Panc1 (cell line): ENCODE measurements around the gene POU3F2.

ENCODE experiments used
- POLR2AphosphoS5 ChIP-seq: IDR thresholded peaks from 2 replicates; pipeline ENCODE4 v1.6.1; 2012; ENCODE audit warnings: mild to moderate bottlenecking, low read depth, low read length, moderate library complexity
- TCF7L2 ChIP-seq: IDR thresholded peaks from 2 replicates; pipeline ENCODE4 v1.6.1; 2011; ENCODE audit warnings: mild to moderate bottlenecking, low read depth, low read length, inconsistent platforms
- TF ChIP-seq, protein P1 (sequence below): fragments of 450-650 bp; IDR thresholded peaks from 2 replicates; pipeline ENCODE4 v1.5.1; 2017; ENCODE audit warnings: mild to moderate bottlenecking
- TF ChIP-seq, protein P2 (sequence below), 2 experiments: IDR thresholded peaks; 2 replicates each; pipeline ENCODE4 v1.6.1; 2011 to 2012; ENCODE audit warnings: low read depth in 2 of 2, control low read depth in 1 of 2, low read length in 1 of 2, mild to moderate bottlenecking in 1 of 2, moderate library complexity in 1 of 2; ENCODE audit not compliant: insufficient read depth in 1 of 2

DNA sequence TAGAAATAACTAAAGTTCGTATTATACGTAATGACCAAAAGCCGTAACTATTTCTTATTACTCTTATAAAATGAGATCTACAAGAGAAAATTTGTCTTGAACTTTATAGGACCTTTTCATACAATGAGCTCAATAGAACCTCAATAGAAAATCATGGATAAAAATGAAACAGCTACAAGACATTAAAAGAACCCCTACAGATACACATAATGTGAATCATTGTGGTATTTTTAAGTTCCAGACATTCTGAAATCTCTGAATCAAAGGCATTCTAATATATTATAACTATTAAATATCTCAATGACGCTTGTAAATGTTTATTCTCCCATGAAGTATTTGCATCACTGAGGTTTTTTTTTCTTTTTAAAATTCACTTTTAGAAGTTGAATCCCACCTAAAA lies 22.2 kb upstream of the POU3F2 start:
- TF ChIP-seq, protein P1, sequence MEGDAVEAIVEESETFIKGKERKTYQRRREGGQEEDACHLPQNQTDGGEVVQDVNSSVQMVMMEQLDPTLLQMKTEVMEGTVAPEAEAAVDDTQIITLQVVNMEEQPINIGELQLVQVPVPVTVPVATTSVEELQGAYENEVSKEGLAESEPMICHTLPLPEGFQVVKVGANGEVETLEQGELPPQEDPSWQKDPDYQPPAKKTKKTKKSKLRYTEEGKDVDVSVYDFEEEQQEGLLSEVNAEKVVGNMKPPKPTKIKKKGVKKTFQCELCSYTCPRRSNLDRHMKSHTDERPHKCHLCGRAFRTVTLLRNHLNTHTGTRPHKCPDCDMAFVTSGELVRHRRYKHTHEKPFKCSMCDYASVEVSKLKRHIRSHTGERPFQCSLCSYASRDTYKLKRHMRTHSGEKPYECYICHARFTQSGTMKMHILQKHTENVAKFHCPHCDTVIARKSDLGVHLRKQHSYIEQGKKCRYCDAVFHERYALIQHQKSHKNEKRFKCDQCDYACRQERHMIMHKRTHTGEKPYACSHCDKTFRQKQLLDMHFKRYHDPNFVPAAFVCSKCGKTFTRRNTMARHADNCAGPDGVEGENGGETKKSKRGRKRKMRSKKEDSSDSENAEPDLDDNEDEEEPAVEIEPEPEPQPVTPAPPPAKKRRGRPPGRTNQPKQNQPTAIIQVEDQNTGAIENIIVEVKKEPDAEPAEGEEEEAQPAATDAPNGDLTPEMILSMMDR = no peak
- TF ChIP-seq, protein P2, sequence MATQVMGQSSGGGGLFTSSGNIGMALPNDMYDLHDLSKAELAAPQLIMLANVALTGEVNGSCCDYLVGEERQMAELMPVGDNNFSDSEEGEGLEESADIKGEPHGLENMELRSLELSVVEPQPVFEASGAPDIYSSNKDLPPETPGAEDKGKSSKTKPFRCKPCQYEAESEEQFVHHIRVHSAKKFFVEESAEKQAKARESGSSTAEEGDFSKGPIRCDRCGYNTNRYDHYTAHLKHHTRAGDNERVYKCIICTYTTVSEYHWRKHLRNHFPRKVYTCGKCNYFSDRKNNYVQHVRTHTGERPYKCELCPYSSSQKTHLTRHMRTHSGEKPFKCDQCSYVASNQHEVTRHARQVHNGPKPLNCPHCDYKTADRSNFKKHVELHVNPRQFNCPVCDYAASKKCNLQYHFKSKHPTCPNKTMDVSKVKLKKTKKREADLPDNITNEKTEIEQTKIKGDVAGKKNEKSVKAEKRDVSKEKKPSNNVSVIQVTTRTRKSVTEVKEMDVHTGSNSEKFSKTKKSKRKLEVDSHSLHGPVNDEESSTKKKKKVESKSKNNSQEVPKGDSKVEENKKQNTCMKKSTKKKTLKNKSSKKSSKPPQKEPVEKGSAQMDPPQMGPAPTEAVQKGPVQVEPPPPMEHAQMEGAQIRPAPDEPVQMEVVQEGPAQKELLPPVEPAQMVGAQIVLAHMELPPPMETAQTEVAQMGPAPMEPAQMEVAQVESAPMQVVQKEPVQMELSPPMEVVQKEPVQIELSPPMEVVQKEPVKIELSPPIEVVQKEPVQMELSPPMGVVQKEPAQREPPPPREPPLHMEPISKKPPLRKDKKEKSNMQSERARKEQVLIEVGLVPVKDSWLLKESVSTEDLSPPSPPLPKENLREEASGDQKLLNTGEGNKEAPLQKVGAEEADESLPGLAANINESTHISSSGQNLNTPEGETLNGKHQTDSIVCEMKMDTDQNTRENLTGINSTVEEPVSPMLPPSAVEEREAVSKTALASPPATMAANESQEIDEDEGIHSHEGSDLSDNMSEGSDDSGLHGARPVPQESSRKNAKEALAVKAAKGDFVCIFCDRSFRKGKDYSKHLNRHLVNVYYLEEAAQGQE (IDR thresholded peaks at IDR 0.05; ENCODE audit: insufficient read depth in 1 of 2, low read depth in 2 of 2, low read length in 1 of 2) = no peak
- TF ChIP-seq POLR2AphosphoS5 (no peak), TCF7L2 (no peak)
